Cardiac fibroblast (primary cell): Measurements from ENCODE around the gene MEPCE.

Experiments
- DNase-seq, 2 donors: peaks; one replicate each; pipeline versions ENCODE4 v3.0.0 to v3.0.0-alpha.2; 2010; ENCODE audit warnings: low read depth in 2 of 2
- H3K4me3 ChIP-seq, 2 donors: replicated peaks in 1 of 2; 1 replicate in 1 of 2; 2 replicates in 1 of 2; pipeline ENCODE4 v1.5.1; 2011; ENCODE audit warnings: low read depth in 2 of 2, low read length in 2 of 2, mild to moderate bottlenecking in 2 of 2, moderate library complexity in 1 of 2
- CTCF ChIP-seq: IDR thresholded peaks from one replicate; pipeline ENCODE4 v1.5.1; 2011; ENCODE audit warnings: low read depth, mild to moderate bottlenecking, low read length, inconsistent platforms

The MEPCE gene

GRCh38 chr7:100430493-100431285 is 1.1 kb downstream of the MEPCE start:
- peak in 1 of 2 donors; percentile 28 for DNase-seq
- no peak for TF ChIP-seq CTCF

GRCh38 chr7:100431286-100431735 is 1.7 kb downstream of the MEPCE start:
- peak overlapping the region; percentile 84 to 87 for H3K4me3 ChIP-seq
- TF ChIP-seq CTCF = no peak
- DNase-seq = no peak

More at GRCh38 chr7:100430493-100431285, 1.1 kb downstream of the MEPCE start:
- H3K4me3 ChIP-seq = peak overlapping the region; percentile 84 to 87

GRCh38 chr7:100432053-100432452 is 2.4 kb downstream of the MEPCE start:
- H3K4me3 ChIP-seq = no peak overlapping the region
- no peak for TF ChIP-seq CTCF
- no peak for DNase-seq

GRCh38 chr7:100432621-100433275 is 3.1 kb downstream of the MEPCE start:
- DNase-seq = no peak
- no peak overlapping the region for H3K4me3 ChIP-seq
- TF ChIP-seq CTCF = no peak

GRCh38 chr7:100433276-100433591 is 3.6 kb downstream of the MEPCE start:
- H3K4me3 ChIP-seq = no peak overlapping the region
- DNase-seq = no peak

GRCh38 chr7:100433592-100434296 is 4.1 kb downstream of the MEPCE start:
- no peak overlapping the region for H3K4me3 ChIP-seq
- DNase-seq = no peak
- TF ChIP-seq CTCF = no peak

More at GRCh38 chr7:100433276-100433591, 3.6 kb downstream of the MEPCE start:
- no peak for TF ChIP-seq CTCF
